K562 (cell line): ENCODE data around the gene POLN. TPM values are rescaled to one million over a fixed set of nuclear protein-coding genes. Genes with fewer than 3 reads are reported as not detected.

Experiments used
- ATAC-seq: fragments of 200-7000 bp; cut with Tn5 transposase; 3 replicates; pipeline ENCODE4 v1.9.1; 2020; ENCODE audit warnings: moderate library complexity
- BruUV-seq: library from RNA; stranded (reverse); fragments of 400-500 nt; replicated peaks from 2 replicates; lab custom pipeline; 2021; lab: Mats Ljungman, UMichigan
- CTCF ChIA-PET: fragments of 300-600 bp; formaldehyde crosslinking; extraction: SDS; loops from one replicate; lab custom pipeline; 2021; ENCODE audit warnings: low intra/inter-chr PET ratio; lab: Yijun Ruan, JAX
- POLR2A ChIA-PET: fragments of 300-600, 350-650 bp; sonication (Branson Sonifier 250); formaldehyde crosslinking; extraction: SDS; loops from one replicate; lab custom pipeline; 2021; ENCODE audit warnings: antibody characterized with exemption, inconsistent platforms; lab: Yijun Ruan, JAX
- DNase-seq, 4 experiments: peaks; one replicate each; pipeline versions ENCODE4 v3.0.0 to v3.0.0-alpha.2; 2011 to 2018; ENCODE audit warnings: low spot score in 3 of 4, mixed read lengths in 3 of 4; ENCODE audit errors: extremely low read depth in 1 of 4
- FAIRE-seq: peaks from 2 replicates; lab custom pipeline; 2011; peaks lifted over from hg19 to GRCh38; lab: Jason Lieb, UNC
- H2AFZ ChIP-seq: 2 replicates; pipeline ENCODE4 v1.6.0; 2011; ENCODE audit warnings: low read depth, low read length, control low read depth, inconsistent platforms
- H3K27ac ChIP-seq: fragments of 200-600 bp; 3 replicates; pipeline ENCODE4 v1.8.0; 2011; ENCODE audit warnings: low read depth, mild to moderate bottlenecking, control low read depth, inconsistent platforms, low read length, moderate library complexity, mixed read lengths; ENCODE audit errors: extremely low read depth
- H3K27me3 ChIP-seq, 2 experiments: fragments of 300-600 bp in 1 of 2; 2 replicates in 1 of 2; 3 replicates in 1 of 2; pipeline versions ENCODE4 v1.6.0 to v1.8.0; 2011; ENCODE audit warnings: inconsistent platforms in 2 of 2, low read length in 2 of 2, mild to moderate bottlenecking in 1 of 2, mixed read lengths in 1 of 2, moderate library complexity in 1 of 2; ENCODE audit not compliant: control insufficient read depth in 2 of 2, insufficient read depth in 2 of 2
- H3K36me3 ChIP-seq: fragments of 300-600 bp; 3 replicates; pipeline ENCODE4 v1.8.0; 2011; ENCODE audit warnings: mild to moderate bottlenecking, low read length, inconsistent platforms; ENCODE audit not compliant: control insufficient read depth, insufficient read depth
- H3K4me1 ChIP-seq, 2 experiments: fragments of 200-600 bp in 1 of 2; replicated peaks in 1 of 2; 2 replicates in 1 of 2; 3 replicates in 1 of 2; pipeline versions ENCODE4 v1.5.1 to v1.8.0; 2011; ENCODE audit warnings: inconsistent platforms in 2 of 2, low read length in 2 of 2, mild to moderate bottlenecking in 1 of 2, mixed read lengths in 1 of 2, moderate library complexity in 1 of 2; ENCODE audit not compliant: control insufficient read depth in 2 of 2, insufficient read depth in 2 of 2
- H3K4me2 ChIP-seq: 2 replicates; pipeline ENCODE4 v1.6.1; 2011; ENCODE audit warnings: low read length, control low read depth, inconsistent platforms, mixed read lengths; ENCODE audit not compliant: insufficient read depth
- H3K4me3 ChIP-seq: fragments of 200-600 bp; sonication (generic), shearing (Covaris generic); 2 replicates; pipeline ENCODE4 v1.5.1; 2016; ENCODE audit warnings: control low read depth, inconsistent platforms
- H3K79me2 ChIP-seq: fragments of 200-600 bp; 3 replicates; pipeline ENCODE4 v1.8.0; 2011; ENCODE audit warnings: low read length, inconsistent platforms; ENCODE audit not compliant: control insufficient read depth, insufficient read depth
- H3K9ac ChIP-seq, 2 experiments: 2 replicates each; pipeline versions ENCODE4 v1.6.0 to v1.6.1; 2011; ENCODE audit warnings: low read depth in 2 of 2, low read length in 2 of 2, control low read depth in 1 of 2, inconsistent platforms in 1 of 2, mild to moderate bottlenecking in 1 of 2, mixed read lengths in 1 of 2; ENCODE audit not compliant: insufficient read depth in 1 of 2
- H3K9me1 ChIP-seq: one replicate; pipeline ENCODE4 v1.6.0; 2011; ENCODE audit warnings: inconsistent platforms, mild to moderate bottlenecking, low read length, moderate library complexity; ENCODE audit not compliant: control insufficient read depth, insufficient read depth
- H3K9me3 ChIP-seq: replicated peaks from 2 replicates; pipeline ENCODE4 v1.5.1; 2011; ENCODE audit warnings: low read depth, low read length, inconsistent platforms; ENCODE audit not compliant: control insufficient read depth, insufficient read depth
- H4K20me1 ChIP-seq: replicated peaks from 2 replicates; pipeline ENCODE4 v1.6.1; 2011; ENCODE audit warnings: low read length, inconsistent platforms, mixed read lengths; ENCODE audit not compliant: control insufficient read depth, insufficient read depth
- ETS2 ChIP-seq: IDR thresholded peaks from 2 replicates; pipeline ENCODE4 v1.6.1; 2016; ENCODE audit warnings: borderline replicate concordance, missing genetic modification characterization, mild to moderate bottlenecking, moderate library complexity, missing compliant biosample characterization; ENCODE audit not compliant: poor library complexity, severe bottlenecking
- HIVEP1 ChIP-seq: fragments of 250-450 bp; sonication (Bioruptor Pico); IDR thresholded peaks from 2 replicates; pipeline ENCODE4 v1.4.0; 2020; ENCODE audit warnings: mild to moderate bottlenecking
- HOMEZ ChIP-seq: fragments of 250-450 bp; sonication (Bioruptor Pico); IDR thresholded peaks from 2 replicates; pipeline ENCODE4 v1.4.0; 2020; ENCODE audit warnings: mild to moderate bottlenecking, moderate library complexity
- KLF16 ChIP-seq: IDR thresholded peaks from 2 replicates; pipeline ENCODE4 v1.6.1; 2016; ENCODE audit warnings: antibody characterized with exemption
- NCOA1 ChIP-seq: fragments of 450-650 bp; IDR thresholded peaks from 2 replicates; pipeline ENCODE4 v1.6.1; 2016; ENCODE audit warnings: low read depth
- PRDM10 ChIP-seq: fragments of 450-650 bp; IDR thresholded peaks from 2 replicates; pipeline ENCODE4 v1.6.1; 2018; ENCODE audit not compliant: partially characterized antibody
- TAF1 ChIP-seq: IDR thresholded peaks from 2 replicates; pipeline ENCODE4 v1.6.1; 2011; ENCODE audit warnings: mild to moderate bottlenecking, low read length, moderate library complexity; ENCODE audit not compliant: insufficient read depth, control insufficient read depth, severe bottlenecking; ENCODE audit errors: extremely low read depth
- THRA ChIP-seq: fragments of 450-650 bp; IDR thresholded peaks from 2 replicates; pipeline ENCODE4 v1.6.1; 2017; ENCODE audit warnings: mild to moderate bottlenecking, moderate library complexity
- ZC3H11A ChIP-seq: IDR thresholded peaks from 2 replicates; pipeline ENCODE4 v1.6.1; 2012; ENCODE audit warnings: low read depth, low read length, improper control_type of control experiment
- ZNF134 ChIP-seq: fragments of 250-450 bp; sonication (Bioruptor Pico); conservative IDR thresholded peaks from 2 replicates; pipeline ENCODE4 v1.4.0; 2020
- ZNF146 ChIP-seq: IDR thresholded peaks from one replicate; pipeline ENCODE4 v1.6.1; 2018; ENCODE audit warnings: missing compliant biosample characterization; ENCODE audit not compliant: unreplicated experiment
- ZNF212 ChIP-seq: fragments of 450-650 bp; formaldehyde crosslinking; IDR thresholded peaks from 2 replicates; pipeline ENCODE4 v1.4.0; 2020; ENCODE audit warnings: mild to moderate bottlenecking
- ZSCAN32 ChIP-seq: fragments of 450-650 bp; formaldehyde crosslinking; IDR thresholded peaks from 2 replicates; pipeline ENCODE4 v1.4.0; 2020; ENCODE audit warnings: mild to moderate bottlenecking, moderate library complexity
- WGBS: fragments of 100-300 bp; shearing (Covaris generic); methylation state at CpG from one replicate; pipeline ENCODE4 v1.1.6; 2016; ENCODE audit warnings: low coverage, mixed read lengths; ENCODE audit not compliant: insufficient coverage; ENCODE audit errors: missing lambda C conversion rate; 5-methylcytosine and 5-hydroxymethylcytosine counted together
- in situ Hi-C: fragments of 300-500 bp; cut with MboI; formaldehyde crosslinking; loops from 4 replicates; pipeline ENCODE4 v1.15.0; 2018; ENCODE audit warnings: inconsistent platforms, mixed read lengths
- intact Hi-C: fragments of 100-400 bp; cut with micrococcal nuclease; formaldehyde crosslinking; loops from 2 replicates; pipeline ENCODE4 v1.14.2; 2022
- polyA plus RNA-seq, 8 experiments: library from polyadenylated mRNA; depleted of rRNA in 4 of 8; stranded (reverse) in 5 of 8; unstranded in 3 of 8; fragments of >200 nt; fragmentation: Nextera tagmentation in 2 of 8; fragmentation: Illumina TruSeq in 1 of 8; extraction: Ambion mirVana in 2 of 8; extraction: Trizol in 1 of 8; gene quantifications; 2 replicates each; pipeline versions ENCODE4 v1.2.1 to v1.2.3, GENCODE V29; 2011 to 2014; ENCODE audit warnings: inconsistent platforms in 1 of 8, missing spikeins in 1 of 8
- total RNA-seq, 7 experiments: library from RNA; depleted of rRNA in 6 of 7; stranded (reverse); fragments of >200 nt in 6 of 7; fragmentation: Illumina TruSeq in 2 of 7; extraction: Trizol in 2 of 7; gene quantifications; 2 replicates each; pipeline versions ENCODE4 v1.2.1 to v1.2.3, GENCODE V29; 2011 to 2021; ENCODE audit warnings: low replicate concordance in 1 of 7
- TF ChIP-seq, protein P1 (sequence below): fragments of 450-650 bp; formaldehyde crosslinking; IDR thresholded peaks from 2 replicates; pipeline ENCODE4 v1.4.0; 2020; ENCODE audit warnings: mild to moderate bottlenecking

POLN gene
- total and polyA plus RNA-seq, 9 of the 15 experiments (the other 6 are each of a cell fraction or from before 2014, with no cell fraction given): 0.08 to 0.91 (median 0.32) TPM

DNA sequence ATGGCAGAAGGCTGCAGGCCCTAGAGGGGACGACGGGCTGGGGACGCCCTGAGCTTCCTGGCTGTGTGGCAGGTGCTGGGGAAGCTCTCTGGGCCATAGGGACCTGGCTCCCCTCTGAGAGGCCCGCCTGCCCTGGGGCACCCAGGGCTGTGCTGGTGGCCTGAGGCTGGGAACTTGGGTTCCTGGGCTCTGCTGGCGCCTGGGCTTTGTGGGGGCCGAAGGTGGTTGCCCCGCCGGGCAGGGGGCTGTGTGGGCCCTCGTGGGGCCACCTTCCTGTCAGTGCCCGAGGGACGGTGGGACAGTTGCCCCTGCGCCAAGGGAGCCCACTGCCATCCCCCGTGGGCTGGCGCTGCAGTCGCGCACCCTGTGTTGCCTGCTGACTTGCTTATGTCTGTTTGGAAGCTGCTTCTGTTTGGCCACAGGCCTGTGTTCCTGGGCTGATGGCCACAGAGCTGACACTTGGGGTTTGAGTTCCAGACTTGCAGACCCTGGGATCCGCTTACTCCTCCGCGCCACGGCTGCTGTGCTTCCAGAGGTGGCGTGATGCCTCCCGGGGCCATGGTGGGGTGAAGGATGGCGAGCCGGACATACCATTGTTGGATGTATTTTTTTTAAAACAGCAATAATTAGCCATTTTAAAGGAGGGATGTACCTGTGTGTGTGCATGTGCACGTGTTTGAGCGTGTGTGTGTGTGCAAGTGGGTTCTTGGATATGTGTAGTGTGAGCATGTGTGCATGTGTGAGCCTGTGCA lies 174.3 kb downstream of the POLN start:
- 49% methylated on average over 23 of the region's 26 CpGs for WGBS
- in situ Hi-C loops: no loop called here
- no peaks in the 10 kb centered on the region for H3K9me3 ChIP-seq
- no peaks in the 10 kb centered on the region for H3K79me2 ChIP-seq
- FAIRE-seq (no peak), DNase-seq (no peak), ATAC-seq (no peak)
- no peaks in the 10 kb centered on the region; a peak in 1 of 5 replicates for H3K27me3 ChIP-seq
- intact Hi-C loops: no loop called here
- H3K4me2 ChIP-seq: no peak overlapping the region
- ChIA-PET POLR2A (interaction anchor here (1.0 kb wide), 1 partner anchor 14 kb away, joined by 4 read pairs; no protein-coding TSS in a partner anchor), CTCF (no interaction called here)
- H2AFZ ChIP-seq: no peak overlapping the region
- peaks cover 5 to 82% of the 10 kb centered on the region in 2 experiments; a peak in 3 of 5 replicates for H3K4me1 ChIP-seq
- no TSS peak for BruUV-seq
- H3K36me3 ChIP-seq: peaks cover 3% of the 10 kb centered on the region; the same call in 1 of the 3 replicates
- no peaks in the 10 kb centered on the region for H4K20me1 ChIP-seq
- H3K9me1 ChIP-seq: no peaks in the 10 kb centered on the region
- no peak overlapping the region for H3K4me3 ChIP-seq
- peak overlapping the region in 1 of 2 experiments; percentile 52; a peak in 1 of 4 replicates for H3K9ac ChIP-seq
- no peak overlapping the region; the same call in 2 of the 3 replicates for H3K27ac ChIP-seq
- TF ChIP-seq KLF16: no peak
- TF ChIP-seq ZNF146: no peak
- no peak for TF ChIP-seq THRA
- no peak for TF ChIP-seq HOMEZ (CRISPR knock-in tag)
- TF ChIP-seq, protein P1, sequence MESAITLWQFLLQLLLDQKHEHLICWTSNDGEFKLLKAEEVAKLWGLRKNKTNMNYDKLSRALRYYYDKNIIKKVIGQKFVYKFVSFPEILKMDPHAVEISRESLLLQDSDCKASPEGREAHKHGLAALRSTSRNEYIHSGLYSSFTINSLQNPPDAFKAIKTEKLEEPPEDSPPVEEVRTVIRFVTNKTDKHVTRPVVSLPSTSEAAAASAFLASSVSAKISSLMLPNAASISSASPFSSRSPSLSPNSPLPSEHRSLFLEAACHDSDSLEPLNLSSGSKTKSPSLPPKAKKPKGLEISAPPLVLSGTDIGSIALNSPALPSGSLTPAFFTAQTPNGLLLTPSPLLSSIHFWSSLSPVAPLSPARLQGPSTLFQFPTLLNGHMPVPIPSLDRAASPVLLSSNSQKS (CRISPR knock-in tag): no peak
- no peak for TF ChIP-seq ZC3H11A
- TF ChIP-seq NCOA1: no peak
- no peak for TF ChIP-seq HIVEP1 (CRISPR knock-in tag)
- TF ChIP-seq ZNF212 (CRISPR knock-in tag): no peak
- no peak for TF ChIP-seq PRDM10
- TF ChIP-seq ETS2 (tag): no peak
- TF ChIP-seq ZSCAN32: no peak
- no peak for TF ChIP-seq ZNF134 (CRISPR knock-in tag)
- no peak for TF ChIP-seq TAF1
